Middle frontal gyrus (tissue), 1 donor: ENCODE results near the gene ZNF667.
A peak's percentile ranks its signal among the peaks of the same experiment; 100 is the strongest.

Experiments
- DNase-seq: peaks from one replicate; pipeline ENCODE4 v3.0.0-alpha.2; 2015; ENCODE audit warnings: low spot score; ENCODE audit errors: extremely low spot score

ZNF667 gene

GRCh38 chr19:56393119-56394012 is 83.8 kb downstream of the ZNF667 start, which contains the start of gene ZNF582:
ZNF582 (minus strand) TSS chr19:56393534; CDS start chr19:56391752, 1,782 bp downstream.
- DNase-seq, result peak; percentile 97
